H9 (cell line): ENCODE data around the gene TMEM79. TPM values are rescaled to one million over a fixed set of nuclear protein-coding genes. Genes with fewer than 3 reads are reported as not detected.

ENCODE experiments used
- DNase-seq: peaks from one replicate; pipeline ENCODE4 v3.0.0-alpha.2; 2017
- H2AFZ ChIP-seq: one replicate; pipeline ENCODE4 v1.6.1; 2013; ENCODE audit warnings: mild to moderate bottlenecking, low read length, control low read depth, moderate library complexity
- H2AK5ac ChIP-seq: 2 replicates; pipeline ENCODE4 v1.6.1; 2013; ENCODE audit warnings: low read length, control low read depth, mixed read lengths; ENCODE audit not compliant: insufficient read length
- H2BK120ac ChIP-seq: one replicate; pipeline ENCODE4 v1.6.1; 2013; ENCODE audit warnings: low read depth, mild to moderate bottlenecking, low read length, control low read depth, inconsistent platforms; ENCODE audit not compliant: poor library complexity, severe bottlenecking
- H2BK12ac ChIP-seq: 2 replicates; pipeline ENCODE4 v1.6.1; 2013; ENCODE audit warnings: low read length, control low read depth, mixed read lengths, low read depth; ENCODE audit not compliant: insufficient read length
- H2BK15ac ChIP-seq: 2 replicates; pipeline ENCODE4 v1.6.1; 2013; ENCODE audit warnings: low read depth, low read length, control low read depth
- H2BK20ac ChIP-seq: one replicate; pipeline ENCODE4 v1.6.1; 2013; ENCODE audit warnings: low read depth, mild to moderate bottlenecking, low read length, control low read depth, inconsistent platforms; ENCODE audit not compliant: poor library complexity, severe bottlenecking
- H2BK5ac ChIP-seq: 2 replicates; pipeline ENCODE4 v1.6.1; 2013; ENCODE audit warnings: low read length, control low read depth, mixed read lengths; ENCODE audit not compliant: insufficient read length
- H3K14ac ChIP-seq: 2 replicates; pipeline ENCODE4 v1.6.1; 2013; ENCODE audit warnings: low read length, control low read depth; ENCODE audit not compliant: insufficient read depth
- H3K18ac ChIP-seq: 2 replicates; pipeline ENCODE4 v1.6.1; 2013; ENCODE audit warnings: low read depth, mild to moderate bottlenecking, mixed read lengths, low read length, control low read depth; ENCODE audit not compliant: insufficient read length
- H3K23ac ChIP-seq: 2 replicates; pipeline ENCODE4 v1.6.1; 2013; ENCODE audit warnings: low read length, control low read depth, mixed read lengths, low read depth; ENCODE audit not compliant: insufficient read length
- H3K23me2 ChIP-seq: 2 replicates; pipeline ENCODE4 v1.6.1; 2013; ENCODE audit warnings: low read depth, mild to moderate bottlenecking, mixed read lengths, low read length, control low read depth; ENCODE audit not compliant: insufficient read length, poor library complexity, severe bottlenecking
- H3K27ac ChIP-seq: 2 replicates; pipeline ENCODE4 v1.5.1; 2013; ENCODE audit warnings: low read length, control low read depth, mixed read lengths, low read depth; ENCODE audit not compliant: insufficient read length
- H3K27me3 ChIP-seq: 2 replicates; pipeline ENCODE4 v1.6.1; 2013; ENCODE audit warnings: low read length, control low read depth, inconsistent platforms; ENCODE audit not compliant: insufficient read depth
- H3K4ac ChIP-seq: 2 replicates; pipeline ENCODE4 v1.6.1; 2013; ENCODE audit warnings: low read depth, mild to moderate bottlenecking, control low read depth, inconsistent platforms, low read length, moderate library complexity
- H3K4me1 ChIP-seq: 2 replicates; pipeline ENCODE4 v1.6.1; 2013; ENCODE audit warnings: low read length, control low read depth, inconsistent platforms; ENCODE audit not compliant: insufficient read depth
- H3K4me2 ChIP-seq: 2 replicates; pipeline ENCODE4 v1.6.1; 2013; ENCODE audit warnings: low read length, control low read depth, mixed read lengths; ENCODE audit not compliant: insufficient read length, insufficient read depth
- H3K56ac ChIP-seq: 2 replicates; pipeline ENCODE4 v1.6.1; 2013; ENCODE audit warnings: low read depth, mild to moderate bottlenecking, mixed read lengths, low read length, control low read depth; ENCODE audit not compliant: insufficient read length
- H3K79me1 ChIP-seq: 2 replicates; pipeline ENCODE4 v1.6.1; 2013; ENCODE audit warnings: low read depth, mild to moderate bottlenecking, moderate library complexity, low read length, control low read depth, inconsistent platforms; ENCODE audit not compliant: insufficient read depth, poor library complexity, severe bottlenecking
- H3K79me2 ChIP-seq: 2 replicates; pipeline ENCODE4 v1.6.1; 2013; ENCODE audit warnings: low read length, control low read depth, inconsistent platforms; ENCODE audit not compliant: insufficient read depth
- H3K9ac ChIP-seq: 2 replicates; pipeline ENCODE4 v1.6.1; 2013; ENCODE audit warnings: low read length, control low read depth, mixed read lengths; ENCODE audit not compliant: insufficient read length; ENCODE audit errors: extremely low read depth
- H3K9me3 ChIP-seq: one replicate; pipeline ENCODE4 v1.6.1; 2013; ENCODE audit warnings: low read depth, low read length, inconsistent platforms; ENCODE audit not compliant: control insufficient read depth
- H3T11ph ChIP-seq: one replicate; pipeline ENCODE4 v1.6.1; 2013; ENCODE audit warnings: mild to moderate bottlenecking, low read length, control low read depth, inconsistent platforms
- H4K20me1 ChIP-seq: one replicate; pipeline ENCODE4 v1.6.1; 2013; ENCODE audit not compliant: control insufficient read depth, insufficient read length, insufficient read depth
- H4K5ac ChIP-seq: 2 replicates; pipeline ENCODE4 v1.6.1; 2013; ENCODE audit warnings: low read depth, mild to moderate bottlenecking, mixed read lengths, low read length, control low read depth; ENCODE audit not compliant: insufficient read length
- H4K8ac ChIP-seq: replicated peaks from 2 replicates; pipeline ENCODE4 v1.6.1; 2013; ENCODE audit warnings: low read length, control low read depth, mixed read lengths, low read depth; ENCODE audit not compliant: insufficient read length
- H4K91ac ChIP-seq: 2 replicates; pipeline ENCODE4 v1.6.1; 2013; ENCODE audit warnings: low read depth, mild to moderate bottlenecking, moderate library complexity, mixed read lengths, low read length, control low read depth; ENCODE audit not compliant: insufficient read length
- H3K27ac Mint-ChIP-seq, 3 experiments: 2 replicates in 2 of 3; 3 replicates in 1 of 3; pipeline ENCODE4 v1.8.0; 2020 to 2021; ENCODE audit warnings: mixed read lengths in 3 of 3, mild to moderate bottlenecking in 1 of 3, moderate library complexity in 1 of 3
- H3K27me3 Mint-ChIP-seq: 2 replicates; pipeline ENCODE4 v1.8.0; 2021; ENCODE audit warnings: low read depth, mild to moderate bottlenecking, moderate library complexity, mixed read lengths
- H3K36me3 Mint-ChIP-seq, 3 experiments: 2 replicates in 2 of 3; 3 replicates in 1 of 3; pipeline ENCODE4 v1.8.0; 2020 to 2021; ENCODE audit warnings: low read depth in 3 of 3, mixed read lengths in 3 of 3; ENCODE audit not compliant: insufficient read depth in 1 of 3
- H3K4me1 Mint-ChIP-seq, 2 experiments: 2 replicates each; pipeline ENCODE4 v1.8.0; 2020; ENCODE audit warnings: mixed read lengths in 2 of 2
- H3K4me3 Mint-ChIP-seq, 2 experiments: 2 replicates in 1 of 2; 3 replicates in 1 of 2; pipeline ENCODE4 v1.8.0; 2020 to 2021; ENCODE audit warnings: mild to moderate bottlenecking in 2 of 2, mixed read lengths in 2 of 2, moderate library complexity in 1 of 2
- H3K9me3 Mint-ChIP-seq, 2 experiments: 2 replicates in 1 of 2; 3 replicates in 1 of 2; pipeline ENCODE4 v1.8.0; 2020; ENCODE audit warnings: mild to moderate bottlenecking in 2 of 2, mixed read lengths in 2 of 2, moderate library complexity in 1 of 2
- WGBS: extraction: QIAGEN DNeasy Blood & Tissue Kit; methylation state at CpG from one replicate; pipeline ENCODE4 v1.1.7; 2013; ENCODE audit warnings: missing lambda C conversion rate, low lambda C conversion rate, mixed read lengths; ENCODE audit not compliant: insufficient read length; ENCODE audit errors: extremely low coverage; 5-methylcytosine and 5-hydroxymethylcytosine counted together
- total RNA-seq: library from RNA; stranded (reverse); gene quantifications from 2 replicates; pipeline ENCODE4 v1.2.1, GENCODE V29; 2021
- TF ChIP-seq, protein P1 (sequence below): fragments of 200-600 bp; sonication (generic); conservative IDR thresholded peaks from 3 replicates; pipeline ENCODE4 v1.8.0; 2021; ENCODE audit warnings: antibody characterized with exemption, mild to moderate bottlenecking

Gene TMEM79
- total RNA-seq, 1 experiment from 2014 or later, result 2.6 TPM

DNA sequence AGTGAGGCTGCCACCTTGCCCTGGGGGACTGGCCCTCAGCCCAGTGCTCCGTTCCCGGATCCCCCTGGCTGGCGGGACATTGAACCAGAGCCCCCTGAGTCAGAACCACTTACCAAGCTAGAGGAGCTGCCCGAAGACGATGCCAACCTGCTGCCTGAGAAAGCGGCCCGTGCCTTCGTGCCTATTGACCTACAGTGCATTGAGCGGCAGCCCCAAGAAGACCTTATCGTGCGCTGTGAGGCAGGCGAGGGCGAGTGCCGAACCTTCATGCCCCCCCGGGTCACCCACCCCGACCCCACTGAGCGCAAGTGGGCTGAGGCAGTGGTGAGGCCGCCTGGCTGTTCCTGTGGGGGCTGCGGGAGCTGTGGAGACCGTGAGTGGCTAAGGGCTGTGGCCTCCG, 1.3 kb downstream of the TMEM79 start:
- H4K20me1 ChIP-seq, result no peaks in the 10 kb centered on the region
- DNase-seq, result no peak
- no peak overlapping the region for H3K9ac ChIP-seq
- H3K4ac ChIP-seq, result no peak overlapping the region
- H3T11ph ChIP-seq, result no peak overlapping the region
- no peak overlapping the region for H4K5ac ChIP-seq
- Mint-ChIP-seq H3K4me3 (no peak overlapping the region), H3K36me3 (0 out of 7 replicates have a peak, but pooled peaks cover 0 to 5% (median 0%) of the 10 kb centered on the region in 3 experiments), H3K27me3 (no peaks in the 10 kb centered on the region; the same call in 1 of the 2 replicates), H3K27ac (no peak overlapping the region), H3K4me1 (peaks cover 24 to 29% of the 10 kb centered on the region in 2 experiments), H3K9me3 (no peaks in the 10 kb centered on the region)
- H4K8ac ChIP-seq, result no peak overlapping the region
- no peak overlapping the region for H2BK12ac ChIP-seq
- H3K4me1 ChIP-seq, result no peaks in the 10 kb centered on the region
- H3K9me3 ChIP-seq, result no peaks in the 10 kb centered on the region
- H3K4me2 ChIP-seq, result no peak overlapping the region
- no peak overlapping the region for H2BK5ac ChIP-seq
- no peak overlapping the region for H2BK120ac ChIP-seq
- no peak overlapping the region for H2BK20ac ChIP-seq
- H2BK15ac ChIP-seq, result no peak overlapping the region
- no peak overlapping the region for H3K23ac ChIP-seq
- H3K79me2 ChIP-seq, result peaks cover 14% of the 10 kb centered on the region
- no peak overlapping the region for H3K18ac ChIP-seq
- no peak overlapping the region for H2AK5ac ChIP-seq
- no peak overlapping the region for H3K56ac ChIP-seq
- no peaks in the 10 kb centered on the region; the same call in 1 of the 2 replicates for H3K27me3 ChIP-seq
- H3K79me1 ChIP-seq, result no peaks in the 10 kb centered on the region
- no peak overlapping the region for H4K91ac ChIP-seq
- TF ChIP-seq, protein P1, sequence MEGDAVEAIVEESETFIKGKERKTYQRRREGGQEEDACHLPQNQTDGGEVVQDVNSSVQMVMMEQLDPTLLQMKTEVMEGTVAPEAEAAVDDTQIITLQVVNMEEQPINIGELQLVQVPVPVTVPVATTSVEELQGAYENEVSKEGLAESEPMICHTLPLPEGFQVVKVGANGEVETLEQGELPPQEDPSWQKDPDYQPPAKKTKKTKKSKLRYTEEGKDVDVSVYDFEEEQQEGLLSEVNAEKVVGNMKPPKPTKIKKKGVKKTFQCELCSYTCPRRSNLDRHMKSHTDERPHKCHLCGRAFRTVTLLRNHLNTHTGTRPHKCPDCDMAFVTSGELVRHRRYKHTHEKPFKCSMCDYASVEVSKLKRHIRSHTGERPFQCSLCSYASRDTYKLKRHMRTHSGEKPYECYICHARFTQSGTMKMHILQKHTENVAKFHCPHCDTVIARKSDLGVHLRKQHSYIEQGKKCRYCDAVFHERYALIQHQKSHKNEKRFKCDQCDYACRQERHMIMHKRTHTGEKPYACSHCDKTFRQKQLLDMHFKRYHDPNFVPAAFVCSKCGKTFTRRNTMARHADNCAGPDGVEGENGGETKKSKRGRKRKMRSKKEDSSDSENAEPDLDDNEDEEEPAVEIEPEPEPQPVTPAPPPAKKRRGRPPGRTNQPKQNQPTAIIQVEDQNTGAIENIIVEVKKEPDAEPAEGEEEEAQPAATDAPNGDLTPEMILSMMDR, result no peak
- peaks cover 12% of the 10 kb centered on the region for H3K23me2 ChIP-seq
- no peak overlapping the region for H2AFZ ChIP-seq
- no peak overlapping the region for H3K27ac ChIP-seq
- no CpG with 5 or more reads among the region's 21 CpGs for WGBS
- H3K14ac ChIP-seq, result no peak overlapping the region
